OCI-LY1 (cell line): Measurements from ENCODE around the gene SEPHS1.
"Not testable (repeated sequence)": the region's sequence is repeated elsewhere in the genome, so short reads cannot be mapped to it uniquely, and the experiment has no call there.

Experiments
- EZH2 ChIP-seq: fragments of 200-600 bp; sonication (generic), shearing (Covaris generic); IDR thresholded peaks from 2 replicates; pipeline ENCODE4 v1.8.0; 2017; ENCODE audit warnings: borderline replicate concordance, mixed run types, mild to moderate bottlenecking, antibody characterized with exemption, low read length, moderate library complexity, mixed read lengths
- TF ChIP-seq, protein P1 (sequence below): fragments of 200-600 bp; sonication (generic), shearing (Covaris generic); IDR thresholded peaks from 2 replicates; pipeline ENCODE4 v1.5.1; 2017; ENCODE audit warnings: mild to moderate bottlenecking, antibody characterized with exemption, low read length, moderate library complexity, mixed read lengths

DNA sequence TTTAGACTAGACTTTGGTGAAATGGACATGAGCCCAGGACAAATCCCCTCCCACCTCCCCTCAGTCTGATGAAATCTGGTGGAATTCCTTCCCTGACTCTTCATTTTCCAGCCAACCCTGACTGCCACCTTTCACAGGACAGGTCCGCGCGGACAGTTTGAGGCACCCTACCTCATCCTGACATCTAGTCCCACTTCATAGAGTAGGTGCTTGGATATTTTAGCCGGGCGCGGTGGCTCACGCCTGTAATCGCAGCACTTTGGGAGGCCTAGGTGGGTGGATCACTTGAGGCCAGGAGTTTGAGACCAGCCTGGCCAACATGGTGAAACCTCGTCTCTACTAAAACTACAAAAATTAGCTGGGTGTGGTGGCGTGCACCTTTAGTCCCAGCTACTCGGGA is 71.9 kb downstream of the SEPHS1 start:
- TF ChIP-seq, protein P1, sequence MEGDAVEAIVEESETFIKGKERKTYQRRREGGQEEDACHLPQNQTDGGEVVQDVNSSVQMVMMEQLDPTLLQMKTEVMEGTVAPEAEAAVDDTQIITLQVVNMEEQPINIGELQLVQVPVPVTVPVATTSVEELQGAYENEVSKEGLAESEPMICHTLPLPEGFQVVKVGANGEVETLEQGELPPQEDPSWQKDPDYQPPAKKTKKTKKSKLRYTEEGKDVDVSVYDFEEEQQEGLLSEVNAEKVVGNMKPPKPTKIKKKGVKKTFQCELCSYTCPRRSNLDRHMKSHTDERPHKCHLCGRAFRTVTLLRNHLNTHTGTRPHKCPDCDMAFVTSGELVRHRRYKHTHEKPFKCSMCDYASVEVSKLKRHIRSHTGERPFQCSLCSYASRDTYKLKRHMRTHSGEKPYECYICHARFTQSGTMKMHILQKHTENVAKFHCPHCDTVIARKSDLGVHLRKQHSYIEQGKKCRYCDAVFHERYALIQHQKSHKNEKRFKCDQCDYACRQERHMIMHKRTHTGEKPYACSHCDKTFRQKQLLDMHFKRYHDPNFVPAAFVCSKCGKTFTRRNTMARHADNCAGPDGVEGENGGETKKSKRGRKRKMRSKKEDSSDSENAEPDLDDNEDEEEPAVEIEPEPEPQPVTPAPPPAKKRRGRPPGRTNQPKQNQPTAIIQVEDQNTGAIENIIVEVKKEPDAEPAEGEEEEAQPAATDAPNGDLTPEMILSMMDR = not testable (repeated sequence)
- TF ChIP-seq EZH2 = not testable (repeated sequence)
